HepG2 (cell line): ENCODE data around the gene ZXDC. TPM values are rescaled to one million over a fixed set of nuclear protein-coding genes. Genes with fewer than 3 reads are reported as not detected.
A peak's percentile ranks its signal among the peaks of the same experiment; 100 is the strongest.

ENCODE experiments used
- ATAC-seq: fragments of 200-7000 bp; cut with Tn5 transposase; 3 replicates; pipeline ENCODE4 v1.9.1; 2020; ENCODE audit warnings: mild to moderate bottlenecking, moderate library complexity
- BruUV-seq: library from RNA; stranded (reverse); fragments of 400-500 nt; replicated peaks from 2 replicates; lab custom pipeline; 2021; lab: Mats Ljungman, UMichigan
- CTCF ChIA-PET: fragments of 300-600 bp; formaldehyde crosslinking; extraction: SDS; loops from one replicate; lab custom pipeline; 2021; ENCODE audit warnings: low total read pairs, inconsistent platforms, low intra/inter-chr PET ratio; lab: Yijun Ruan, JAX
- POLR2A ChIA-PET: fragments of 350-600 bp; sonication (Branson Sonifier 250); formaldehyde crosslinking; loops from one replicate; lab custom pipeline; 2020; ENCODE audit warnings: antibody characterized with exemption, inconsistent platforms; lab: Yijun Ruan, JAX
- DNase-seq: peaks from one replicate; pipeline ENCODE4 v3.0.0-alpha.2; 2015; ENCODE audit warnings: low spot score
- FAIRE-seq: peaks from 3 replicates; lab custom pipeline; 2011; peaks lifted over from hg19 to GRCh38; lab: Jason Lieb, UNC
- H2AFZ ChIP-seq: one replicate; pipeline ENCODE4 v1.6.1; 2011; ENCODE audit warnings: low read length, inconsistent platforms
- H3K27ac ChIP-seq: fragments of 300-600 bp; 3 replicates; pipeline ENCODE4 v1.8.0; 2011; ENCODE audit warnings: mixed run types, mild to moderate bottlenecking, mixed read lengths, low read length, inconsistent platforms; ENCODE audit not compliant: insufficient read depth; ENCODE audit errors: extremely low read length
- H3K27me3 ChIP-seq, 2 experiments: fragments of 200-600 bp in 1 of 2; 2 replicates in 1 of 2; 3 replicates in 1 of 2; pipeline versions ENCODE4 v1.6.0 to v1.8.0; 2011; ENCODE audit warnings: low read length in 2 of 2, mild to moderate bottlenecking in 2 of 2, moderate library complexity in 2 of 2, inconsistent platforms in 1 of 2; ENCODE audit not compliant: insufficient read depth in 2 of 2, control insufficient read depth in 1 of 2
- H3K36me3 ChIP-seq, 2 experiments: fragments of 200-600 bp in 1 of 2; replicated peaks in 1 of 2; 2 replicates in 1 of 2; 3 replicates in 1 of 2; pipeline versions ENCODE4 v1.5.1 to v1.8.0; 2011; ENCODE audit warnings: low read length in 2 of 2, inconsistent platforms in 1 of 2; ENCODE audit not compliant: insufficient read depth in 2 of 2, control insufficient read depth in 1 of 2
- H3K4me1 ChIP-seq: 2 replicates; pipeline ENCODE4 v1.5.1; 2012; ENCODE audit warnings: low read length, inconsistent platforms; ENCODE audit not compliant: insufficient read depth
- H3K4me2 ChIP-seq: 2 replicates; pipeline ENCODE4 v1.6.0; 2011; ENCODE audit warnings: low read depth, low read length, inconsistent platforms
- H3K4me3 ChIP-seq, 3 experiments: fragments of 200-600 bp in 1 of 3; sonication (generic), shearing (Covaris generic) in 1 of 3; replicated peaks in 1 of 3; 2 replicates each; pipeline ENCODE4 v1.5.1; 2011 to 2016; ENCODE audit warnings: low read length in 3 of 3, inconsistent platforms in 2 of 3, low read depth in 2 of 3, mild to moderate bottlenecking in 2 of 3, control low read depth in 1 of 3, mixed read lengths in 1 of 3; ENCODE audit not compliant: insufficient read depth in 1 of 3
- H3K79me2 ChIP-seq: one replicate; pipeline ENCODE4 v1.6.1; 2011; ENCODE audit warnings: low read length, inconsistent platforms; ENCODE audit not compliant: insufficient read depth
- H3K9ac ChIP-seq: 2 replicates; pipeline ENCODE4 v1.6.0; 2011; ENCODE audit warnings: mild to moderate bottlenecking, low read depth, low read length, inconsistent platforms; ENCODE audit not compliant: insufficient read depth
- H3K9me3 ChIP-seq: 2 replicates; pipeline ENCODE4 v1.5.1; 2012; ENCODE audit warnings: mild to moderate bottlenecking, low read length
- H4K20me1 ChIP-seq: 2 replicates; pipeline ENCODE4 v1.6.0; 2011; ENCODE audit warnings: inconsistent platforms, mild to moderate bottlenecking, low read length, moderate library complexity; ENCODE audit not compliant: insufficient read depth
- ATRX ChIP-seq: sonication (generic); formaldehyde crosslinking; IDR thresholded peaks from 2 replicates; pipeline ENCODE4 v1.4.0; 2020; ENCODE audit warnings: missing genetic modification reagents, borderline replicate concordance
- GMEB1 ChIP-seq: sonication (generic); formaldehyde crosslinking; IDR thresholded peaks from 2 replicates; pipeline ENCODE4 v1.5.1; 2020; ENCODE audit warnings: missing genetic modification reagents, mild to moderate bottlenecking, borderline replicate concordance
- ZNF232 ChIP-seq: sonication (generic); formaldehyde crosslinking; IDR thresholded peaks from 2 replicates; pipeline ENCODE4 v1.4.0; 2020; ENCODE audit warnings: missing genetic modification reagents, borderline replicate concordance
- ZNF256 ChIP-seq: sonication (generic); formaldehyde crosslinking; conservative IDR thresholded peaks from 2 replicates; pipeline ENCODE4 v1.4.0; 2020; ENCODE audit warnings: missing genetic modification reagents
- ZNF737 ChIP-seq: sonication (generic); formaldehyde crosslinking; IDR thresholded peaks from 2 replicates; pipeline ENCODE4 v1.5.0; 2020; ENCODE audit warnings: missing genetic modification reagents, mild to moderate bottlenecking, borderline replicate concordance
- WGBS: methylation state at CpG from one replicate; pipeline ENCODE4 v1.1.6; 2017; ENCODE audit warnings: low lambda C conversion rate; 5-methylcytosine and 5-hydroxymethylcytosine counted together
- in situ Hi-C: cut with HindIII; loops from 2 replicates; pipeline ENCODE4 v1.10.0; 2017; ENCODE audit warnings: low pct_unique_long_range_greater_than_20kb; ENCODE audit not compliant: extremely low pct_ligation_motif_present
- intact Hi-C: fragments of 100-400 bp; cut with micrococcal nuclease; formaldehyde crosslinking; loops from one replicate; pipeline ENCODE4 v1.10.0; 2022; ENCODE audit not compliant: unreplicated experiment
- polyA plus RNA-seq, 8 experiments: library from polyadenylated mRNA; depleted of rRNA in 3 of 8; stranded (reverse) in 7 of 8; unstranded in 1 of 8; fragments of >200 nt; fragmentation: Illumina TruSeq in 4 of 8; extraction: Trizol in 4 of 8; gene quantifications; 2 replicates each; pipeline versions ENCODE4 v1.2.1 to v1.2.3, GENCODE V29; 2011 to 2016; ENCODE audit warnings: low read depth in 4 of 8, missing spikeins in 1 of 8, mixed read lengths in 1 of 8; ENCODE audit not compliant: insufficient read depth in 1 of 8
- total RNA-seq, 5 experiments: library from RNA; depleted of rRNA; stranded (reverse); fragments of >200 nt; fragmentation: Illumina TruSeq; extraction: Trizol; gene quantifications; 2 replicates each; pipeline ENCODE4 v1.2.3, GENCODE V29; 2016; ENCODE audit warnings: low read depth in 1 of 5
- TF ChIP-seq, protein P1 (sequence below): sonication (generic); formaldehyde crosslinking; IDR thresholded peaks from 2 replicates; pipeline ENCODE4 v1.4.0; 2020; ENCODE audit warnings: missing genetic modification reagents

Gene ZXDC
- total and polyA plus RNA-seq, 2 of the 13 experiments (the other 11 are each of a cell fraction or from before 2014, with no cell fraction given) = 17.6 to 21.2 TPM

DNA sequence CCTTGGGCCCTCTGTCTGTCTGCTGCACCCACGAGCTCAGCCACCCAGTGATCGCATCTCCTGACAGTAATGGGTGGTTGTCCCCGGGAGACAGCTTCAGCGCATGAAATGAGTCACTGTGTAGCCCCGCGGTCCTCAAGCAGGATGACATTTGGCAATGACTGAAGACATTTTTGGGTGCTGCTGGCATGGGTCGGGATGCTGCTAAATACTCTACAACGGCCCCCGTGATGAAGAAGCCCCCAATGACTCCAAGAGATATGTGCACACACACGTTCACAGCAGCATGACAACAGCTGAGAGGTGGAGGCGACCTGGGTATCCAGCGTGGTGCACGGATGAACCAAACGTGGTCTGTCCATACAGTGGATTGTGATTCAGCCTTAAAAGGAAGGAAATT is 17.4 kb upstream of the ZXDC start:
- no peak overlapping the region for H3K4me2 ChIP-seq
- no peak for FAIRE-seq
- no peaks in the 10 kb centered on the region for H3K36me3 ChIP-seq
- no peak overlapping the region for H3K4me3 ChIP-seq
- no peak for ATAC-seq
- no peak overlapping the region for H3K9ac ChIP-seq
- H3K9me3 ChIP-seq = no peaks in the 10 kb centered on the region
- no peaks in the 10 kb centered on the region for H3K79me2 ChIP-seq
- BruUV-seq = no TSS peak
- in situ Hi-C loops (no loop called here), intact Hi-C loops (loop anchor here (10.0 kb wide), 1 partner anchor 62 kb away; the partner anchor contains the start of gene C3orf22)
- POLR2A ChIA-PET = no interaction called here
- no peaks in the 10 kb centered on the region for H4K20me1 ChIP-seq
- no peaks in the 10 kb centered on the region; a peak in 1 of 5 replicates for H3K27me3 ChIP-seq
- WGBS = 45% methylated on average over 6 of the region's 14 CpGs
- TF ChIP-seq, protein P1, sequence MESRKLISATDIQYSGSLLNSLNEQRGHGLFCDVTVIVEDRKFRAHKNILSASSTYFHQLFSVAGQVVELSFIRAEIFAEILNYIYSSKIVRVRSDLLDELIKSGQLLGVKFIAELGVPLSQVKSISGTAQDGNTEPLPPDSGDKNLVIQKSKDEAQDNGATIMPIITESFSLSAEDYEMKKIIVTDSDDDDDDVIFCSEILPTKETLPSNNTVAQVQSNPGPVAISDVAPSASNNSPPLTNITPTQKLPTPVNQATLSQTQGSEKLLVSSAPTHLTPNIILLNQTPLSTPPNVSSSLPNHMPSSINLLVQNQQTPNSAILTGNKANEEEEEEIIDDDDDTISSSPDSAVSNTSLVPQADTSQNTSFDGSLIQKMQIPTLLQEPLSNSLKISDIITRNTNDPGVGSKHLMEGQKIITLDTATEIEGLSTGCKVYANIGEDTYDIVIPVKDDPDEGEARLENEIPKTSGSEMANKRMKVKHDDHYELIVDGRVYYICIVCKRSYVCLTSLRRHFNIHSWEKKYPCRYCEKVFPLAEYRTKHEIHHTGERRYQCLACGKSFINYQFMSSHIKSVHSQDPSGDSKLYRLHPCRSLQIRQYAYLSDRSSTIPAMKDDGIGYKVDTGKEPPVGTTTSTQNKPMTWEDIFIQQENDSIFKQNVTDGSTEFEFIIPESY = peak; percentile 35; the same call in 1 of the 2 replicates
- TF ChIP-seq ZNF232 (CRISPR knock-in tag) (no peak), GMEB1 (CRISPR knock-in tag) (no peak), ZNF256 (CRISPR knock-in tag) (no peak), ATRX (CRISPR knock-in tag) (no peak), ZNF737 (CRISPR knock-in tag) (no peak)
- CTCF ChIA-PET = no interaction called here
- H2AFZ ChIP-seq = no peak overlapping the region
- no peak for DNase-seq
- H3K4me1 ChIP-seq = peaks cover 21% of the 10 kb centered on the region
- H3K27ac ChIP-seq = no peak overlapping the region
